Measurements from ENCODE around the gene MED9.
"Not testable (repeated sequence)": the region's sequence is repeated elsewhere in the genome, so short reads cannot be mapped to it uniquely, and the experiment has no call there.

The MED9 gene, protein sequence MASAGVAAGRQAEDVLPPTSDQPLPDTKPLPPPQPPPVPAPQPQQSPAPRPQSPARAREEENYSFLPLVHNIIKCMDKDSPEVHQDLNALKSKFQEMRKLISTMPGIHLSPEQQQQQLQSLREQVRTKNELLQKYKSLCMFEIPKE

GRCh38 chr17:17476865-17477467 lies at the start of gene MED9:
MED9 (plus strand) TSS chr17:17477000; CDS start chr17:17477042, 42 bp downstream.
- peak; percentile 93 for DNase-seq

GRCh38 chr17:17429222-17429621 lies 47.6 kb upstream of the MED9 start:
- DNase-seq = no peak

- not testable (repeated sequence) for DNase-seq
These were observed 45.9 kb upstream of the MED9 start for GRCh38 chr17:17430924-17431323.

GRCh38 chr17:17431605-17432004 lies 45.2 kb upstream of the MED9 start:
- DNase-seq = no peak

- DNase-seq = no peak
These were observed 43.6 kb upstream of the MED9 start for GRCh38 chr17:17433000-17433703.

- DNase-seq = no peak
These were observed 42.3 kb upstream of the MED9 start for GRCh38 chr17:17434477-17434876.

- no peak for DNase-seq
These were observed 41.5 kb upstream of the MED9 start for GRCh38 chr17:17435323-17435722.

- DNase-seq = no peak
These were observed 39.3 kb upstream of the MED9 start for GRCh38 chr17:17437461-17437860.

GRCh38 chr17:17437893-17438292 lies 38.9 kb upstream of the MED9 start:
- DNase-seq = no peak

GRCh38 chr17:17440010-17440843 lies 36.6 kb upstream of the MED9 start:
- peak; percentile 80 for DNase-seq

DNA sequence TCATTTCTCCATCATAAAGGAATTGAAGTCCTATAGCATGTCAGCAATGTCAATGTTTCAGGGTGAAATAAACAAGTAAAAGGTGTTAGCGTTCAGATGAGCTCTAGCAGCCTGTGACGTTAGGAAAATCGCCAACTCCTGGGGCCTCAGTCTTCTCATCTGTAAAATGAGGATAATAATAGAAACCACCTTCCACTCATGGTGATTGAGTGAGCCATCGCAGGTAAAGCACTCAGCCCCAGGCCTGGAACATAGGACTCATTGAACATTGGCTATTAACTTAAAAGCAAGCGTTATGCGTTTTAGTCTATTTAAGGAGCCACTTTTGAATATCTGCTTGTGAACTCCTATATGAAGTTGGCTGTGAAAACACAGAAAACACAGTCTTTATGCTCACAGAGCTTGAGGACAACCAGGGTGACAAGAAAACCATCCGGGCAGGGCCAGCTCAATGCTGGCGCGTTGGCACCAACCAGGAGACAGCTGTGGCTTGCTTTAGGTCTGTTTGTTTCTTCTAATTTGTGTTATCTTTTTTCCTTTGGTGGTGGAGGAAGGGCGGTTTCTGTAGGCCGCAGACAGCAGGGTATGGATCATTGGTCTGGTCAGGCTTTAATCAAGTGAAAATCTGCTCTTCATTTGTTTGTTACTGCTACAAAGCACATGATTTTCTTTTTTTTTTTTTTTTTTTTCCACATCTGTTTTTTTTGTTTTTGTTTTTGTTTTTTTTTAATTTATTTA lies 35.7 kb upstream of the MED9 start:
- no peak for DNase-seq

DNA sequence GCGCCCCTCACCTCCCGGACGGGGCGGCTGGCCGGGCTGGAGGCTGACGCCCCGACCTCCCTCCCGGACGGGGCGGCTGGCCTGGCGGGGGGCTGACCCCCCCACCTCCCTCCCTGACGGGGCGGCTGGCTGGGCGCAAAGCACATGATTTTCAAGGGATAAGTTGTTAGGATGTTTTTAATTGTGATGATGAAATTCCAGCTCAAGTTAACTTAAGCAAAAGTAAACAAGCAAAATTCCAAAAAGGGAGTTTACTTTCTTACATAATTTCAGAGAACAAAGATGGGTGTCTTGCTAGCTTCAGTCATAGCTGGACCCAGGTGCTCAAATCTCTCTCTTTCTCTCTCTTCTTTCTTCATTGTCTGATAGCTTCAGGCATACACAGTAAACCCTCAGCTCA lies 33.6 kb upstream of the MED9 start:
- no peak for DNase-seq

DNA sequence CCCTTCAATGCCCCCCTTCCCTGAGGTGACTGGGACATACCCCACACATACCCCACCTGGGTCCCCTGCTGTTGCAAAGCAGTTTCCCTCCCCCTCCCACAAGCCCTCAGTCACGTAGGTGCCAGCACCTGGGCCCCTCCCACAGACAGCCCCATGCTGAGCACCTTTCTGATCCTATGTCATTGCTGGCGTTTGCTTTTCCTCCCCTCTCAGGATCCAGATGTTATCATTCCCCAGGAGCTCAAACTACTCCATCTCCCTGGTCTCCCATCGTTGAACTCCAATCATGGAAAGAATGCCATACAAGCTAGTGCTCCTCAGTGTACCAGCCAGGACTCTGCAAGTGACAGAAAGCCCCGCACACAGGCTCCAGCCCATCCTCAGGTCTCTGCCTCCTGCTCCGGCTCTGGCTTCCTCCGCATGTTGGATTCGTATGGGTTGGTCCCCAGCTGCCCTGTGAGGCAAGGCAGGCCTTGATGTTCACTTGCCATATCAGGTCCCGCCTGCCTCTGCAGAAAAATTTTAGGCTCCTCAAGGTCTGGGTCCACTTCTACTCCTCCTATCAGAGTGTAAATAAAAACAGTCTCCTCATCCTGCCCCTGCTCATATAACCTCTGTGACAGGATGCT lies 31.4 kb upstream of the MED9 start:
- DNase-seq = no peak

DNA sequence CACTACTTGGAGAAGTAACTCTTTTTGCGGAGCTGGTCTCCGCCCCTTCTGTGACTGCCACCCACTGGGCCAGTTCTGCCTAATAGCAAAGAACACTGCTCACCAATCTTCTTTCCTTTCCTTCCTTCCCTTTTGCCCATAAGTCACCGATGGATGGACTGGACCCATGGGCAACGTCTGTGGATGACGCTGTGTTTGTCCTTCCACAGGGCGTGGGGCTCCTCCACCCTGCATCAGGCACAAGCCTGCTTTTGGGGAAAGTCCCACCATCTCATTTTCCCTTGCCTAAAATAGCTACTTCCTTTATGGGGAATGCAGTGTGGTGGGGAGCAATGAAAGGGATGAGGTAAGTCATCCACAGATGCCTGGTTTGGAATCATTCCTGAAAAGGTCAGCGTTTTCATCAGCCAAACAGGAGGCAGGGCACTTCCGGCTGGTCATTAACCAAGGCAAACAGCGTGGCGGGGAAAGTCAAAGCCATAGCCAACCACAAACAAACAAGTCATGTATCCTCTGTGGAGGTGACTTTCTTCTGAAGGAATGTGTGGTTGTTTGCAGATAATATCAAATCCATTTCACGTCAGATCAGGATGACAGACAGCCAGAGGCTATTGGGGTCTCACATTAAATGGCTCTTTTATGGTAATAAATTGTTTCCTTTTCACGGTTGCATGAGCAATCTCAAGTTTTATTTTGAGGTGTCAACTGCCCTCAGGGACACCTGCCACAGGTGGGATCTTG lies 30.7 kb upstream of the MED9 start:
- DNase-seq = no peak

GRCh38 chr17:17446666-17447155 lies 30.1 kb upstream of the MED9 start:
- no peak for DNase-seq

- no peak for DNase-seq
These were observed 29.5 kb upstream of the MED9 start for GRCh38 chr17:17447264-17447663.

DNA sequence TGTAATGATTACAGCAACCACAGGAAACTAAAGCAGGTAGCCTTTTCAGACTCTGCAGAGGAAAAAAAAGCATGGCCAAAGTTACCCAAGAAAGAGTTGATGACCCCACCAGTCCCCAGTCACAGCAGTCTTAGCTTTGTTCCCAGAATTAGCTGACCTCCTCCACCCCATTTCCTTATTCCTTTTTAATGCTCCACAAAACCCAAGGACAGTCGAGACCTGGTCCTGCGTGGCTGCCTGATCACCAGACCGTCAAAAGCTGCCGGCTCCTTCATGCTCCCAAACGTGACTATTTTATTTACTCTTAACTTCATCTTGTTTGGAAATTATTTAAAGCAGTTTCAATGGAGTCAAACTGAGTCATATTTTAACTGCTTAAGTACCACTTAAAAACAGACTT lies 28.7 kb upstream of the MED9 start:
- no peak for DNase-seq

DNA sequence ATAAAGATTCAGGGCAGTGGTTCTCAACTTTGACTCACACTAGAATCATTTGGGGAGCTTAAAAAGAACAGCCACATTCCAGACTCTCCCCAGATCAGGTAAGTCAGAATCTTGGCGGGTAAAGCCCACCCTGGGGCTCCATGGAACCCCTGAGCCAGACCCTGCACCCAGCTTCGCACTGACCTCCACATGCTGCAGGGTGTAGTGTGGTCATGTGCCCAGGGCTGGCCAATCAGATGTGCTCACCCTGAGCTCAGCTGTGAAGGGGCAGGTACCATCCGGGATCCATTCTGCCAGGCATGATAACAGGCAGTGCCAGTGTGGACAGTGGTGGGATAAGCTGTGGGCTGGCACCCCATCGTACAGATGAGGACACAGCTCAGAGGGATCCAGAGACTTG lies 28.1 kb upstream of the MED9 start:
- no peak for DNase-seq

- DNase-seq = no peak
These were observed 23.7 kb upstream of the MED9 start for GRCh38 chr17:17453088-17453487.

- DNase-seq = no peak
These were observed 22.5 kb upstream of the MED9 start for GRCh38 chr17:17454276-17454675.

DNA sequence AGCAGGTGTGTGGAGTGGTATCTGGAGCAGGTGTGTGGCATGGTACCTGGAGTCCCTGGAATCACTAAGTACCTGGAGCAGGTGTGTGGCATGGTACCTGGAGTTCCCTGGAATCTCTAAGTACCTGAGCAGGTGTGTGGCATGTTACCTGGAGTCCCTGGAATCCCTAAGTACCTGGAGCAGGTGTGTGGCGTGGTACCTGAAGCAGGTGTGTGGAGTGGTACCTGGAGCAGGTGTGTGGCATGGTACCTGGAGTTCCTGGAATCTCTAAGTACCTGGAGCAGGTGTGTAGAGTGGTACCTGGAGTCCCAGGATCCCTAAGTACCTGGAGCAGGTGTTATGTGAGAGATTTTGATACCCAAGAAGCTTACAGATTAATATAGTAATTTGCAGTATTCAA lies 22.1 kb upstream of the MED9 start:
- DNase-seq = not testable (repeated sequence)
